A673 (cell line): Measurements from ENCODE around the gene HMGCL. TPM values are rescaled to one million over a fixed set of nuclear protein-coding genes. Genes with fewer than 3 reads are reported as not detected.

Source experiments
- BruUV-seq: library from RNA; stranded (reverse); fragments of 400-500 nt; replicated peaks from 2 replicates; lab custom pipeline; 2021; lab: Mats Ljungman, UMichigan
- CTCF ChIA-PET: fragments of 300-600 bp; sonication (Branson Sonifier 250); formaldehyde crosslinking; loops from one replicate; lab custom pipeline; 2022; ENCODE audit warnings: antibody characterized with exemption; lab: Charles Lee
- POLR2A ChIA-PET: fragments of 300-600 bp; sonication (Branson Sonifier 250); formaldehyde crosslinking; loops from one replicate; lab custom pipeline; 2022; ENCODE audit warnings: antibody characterized with exemption; ENCODE audit not compliant: low non-redundant PET; lab: Charles Lee
- DNase-seq: peaks from one replicate; pipeline ENCODE4 v3.0.0-alpha.2; 2015; ENCODE audit warnings: low spot score
- H3K27ac ChIP-seq: fragments of 200-600 bp; sonication (generic); 2 replicates; pipeline ENCODE4 v1.5.1; 2016; ENCODE audit warnings: mixed run types, low read depth, mild to moderate bottlenecking, mixed read lengths, antibody characterized with exemption, low read length; ENCODE audit not compliant: poor library complexity, severe bottlenecking
- H3K27me3 ChIP-seq: fragments of 200-600 bp; sonication (generic); replicated peaks from 2 replicates; pipeline ENCODE4 v1.6.1; 2017; ENCODE audit warnings: mixed run types, low read depth, mild to moderate bottlenecking, mixed read lengths, antibody characterized with exemption, low read length; ENCODE audit not compliant: insufficient read depth, poor library complexity
- H3K36me3 ChIP-seq: fragments of 200-600 bp; sonication (generic); 2 replicates; pipeline ENCODE4 v1.6.1; 2016; ENCODE audit warnings: mixed run types, mild to moderate bottlenecking, mixed read lengths, antibody characterized with exemption, low read length; ENCODE audit not compliant: insufficient read depth, poor library complexity, severe bottlenecking
- H3K4me1 ChIP-seq: fragments of 200-600 bp; sonication (generic); 2 replicates; pipeline ENCODE4 v1.6.1; 2017; ENCODE audit warnings: mixed run types, mild to moderate bottlenecking, mixed read lengths, antibody characterized with exemption, low read length; ENCODE audit not compliant: insufficient read depth, poor library complexity, severe bottlenecking
- H3K4me3 ChIP-seq: fragments of 200-600 bp; sonication (generic); 2 replicates; pipeline ENCODE4 v1.5.1; 2016; ENCODE audit warnings: low read depth, mixed run types, mild to moderate bottlenecking, mixed read lengths, low read length; ENCODE audit not compliant: poor library complexity, severe bottlenecking
- H3K9me3 ChIP-seq: fragments of 200-600 bp; sonication (generic); 2 replicates; pipeline ENCODE4 v1.6.1; 2016; ENCODE audit warnings: mixed run types, low read depth, mild to moderate bottlenecking, mixed read lengths, antibody characterized with exemption, low read length; ENCODE audit not compliant: poor library complexity, severe bottlenecking
- CTCF ChIP-seq: fragments of 300-800, 200-600 bp; sonication (generic); conservative IDR thresholded peaks from 2 replicates; pipeline ENCODE4 v1.5.1; 2017; ENCODE audit warnings: low read depth, mild to moderate bottlenecking, antibody characterized with exemption, low read length, moderate library complexity, mixed read lengths
- EZH2 ChIP-seq: fragments of 200-600 bp; sonication (generic); IDR thresholded peaks from 2 replicates; pipeline ENCODE4 v1.6.1; 2017; ENCODE audit warnings: borderline replicate concordance, low read depth, mild to moderate bottlenecking, mixed read lengths, antibody characterized with exemption, low read length; ENCODE audit not compliant: poor library complexity, severe bottlenecking
- intact Hi-C: fragments of 100-400 bp; cut with micrococcal nuclease; formaldehyde crosslinking; loops from one replicate; pipeline ENCODE4 v1.10.0; 2022; ENCODE audit not compliant: unreplicated experiment
- total RNA-seq: library from RNA; stranded (reverse); gene quantifications from 2 replicates; pipeline ENCODE4 v1.2.3, GENCODE V29; 2021

Gene HMGCL
- total RNA-seq, 1 experiment from 2014 or later, result 13.9 TPM

- H3K9me3 ChIP-seq, result no peaks in the 10 kb centered on the region
- no peak for DNase-seq
- TF ChIP-seq CTCF (no peak), EZH2 (no peak)
- H3K27ac ChIP-seq, result no peak overlapping the region
- CTCF ChIA-PET, result interaction anchor here (0.7 kb wide), 1 partner anchor 356 kb away, joined by 3 read pairs; no protein-coding TSS in a partner anchor
- POLR2A ChIA-PET, result no interaction called here
- no peaks in the 10 kb centered on the region for H3K27me3 ChIP-seq
- H3K4me3 ChIP-seq, result no peak overlapping the region
- intact Hi-C loops, result no loop called here
- BruUV-seq, result no TSS peak
- peaks cover 44% of the 10 kb centered on the region for H3K36me3 ChIP-seq
- no peaks in the 10 kb centered on the region for H3K4me1 ChIP-seq
Observed at GRCh38 chr1:23763041-23763577, 62.1 kb downstream of the HMGCL start.

- no peaks in the 10 kb centered on the region for H3K27me3 ChIP-seq
- no TSS peak for BruUV-seq
- no peak overlapping the region for H3K4me3 ChIP-seq
- CTCF ChIA-PET, result no interaction called here
- no peak overlapping the region for H3K27ac ChIP-seq
- H3K4me1 ChIP-seq, result no peaks in the 10 kb centered on the region
- H3K36me3 ChIP-seq, result peaks cover 77% of the 10 kb centered on the region
- POLR2A ChIA-PET, result no interaction called here
- H3K9me3 ChIP-seq, result no peaks in the 10 kb centered on the region
- no peak for DNase-seq
- intact Hi-C loops, result no loop called here
- no peak for TF ChIP-seq CTCF
- TF ChIP-seq EZH2, result no peak
Observed at GRCh38 chr1:23759277-23759676, 66.0 kb downstream of the HMGCL start.

GRCh38 chr1:23757812-23758211 is 67.4 kb downstream of the HMGCL start:
- intact Hi-C loops, result no loop called here
- Histone ChIP-seq H3K36me3 (peaks cover 91% of the 10 kb centered on the region), H3K4me3 (no peak overlapping the region), H3K27me3 (no peaks in the 10 kb centered on the region), H3K9me3 (no peaks in the 10 kb centered on the region), H3K4me1 (no peaks in the 10 kb centered on the region), H3K27ac (no peak overlapping the region)
- TF ChIP-seq CTCF, result no peak
- TF ChIP-seq EZH2, result no peak
- ChIA-PET POLR2A (interaction anchor here (0.6 kb wide), 2 partner anchors 33 to 1456 kb away, joined by 4 to 5 read pairs; no protein-coding TSS in a partner anchor), CTCF (no interaction called here)
- no peak for DNase-seq
- BruUV-seq, result no TSS peak
